ENCODE results near the gene TXNRD1.
A peak's percentile ranks its signal among the peaks of the same experiment; 100 is the strongest.
"Not testable (repeated sequence)": the region's sequence is repeated elsewhere in the genome, so short reads cannot be mapped to it uniquely, and the experiment has no call there.

TXNRD1 gene

GRCh38 chr12:104294158-104294859, 78.7 kb downstream of the TXNRD1 start:
- Mint-ChIP-seq H3K4me1 (peaks cover 38% of the 10 kb centered on the region), H3K36me3 (peaks cover 44% of the 10 kb centered on the region)
- not testable (repeated sequence) for H3K9me3 Mint-ChIP-seq, ATAC-seq, H3K27me3 Mint-ChIP-seq, H3K27ac Mint-ChIP-seq, H3K4me3 Mint-ChIP-seq

- no peak overlapping the region for H3K27ac Mint-ChIP-seq
- H3K36me3 Mint-ChIP-seq = peaks cover 51% of the 10 kb centered on the region
- no peaks in the 10 kb centered on the region for H3K9me3 Mint-ChIP-seq
- no peak for ATAC-seq
- no peaks in the 10 kb centered on the region for H3K27me3 Mint-ChIP-seq
- peaks cover 43% of the 10 kb centered on the region for H3K4me1 Mint-ChIP-seq
- H3K4me3 Mint-ChIP-seq = no peak overlapping the region
These were observed 79.5 kb downstream of the TXNRD1 start for GRCh38 chr12:104294927-104295668.

- H3K9me3 Mint-ChIP-seq = no peaks in the 10 kb centered on the region
- no peak overlapping the region for H3K27ac Mint-ChIP-seq
- peaks cover 59% of the 10 kb centered on the region for H3K36me3 Mint-ChIP-seq
- no peak for ATAC-seq
- H3K27me3 Mint-ChIP-seq = no peaks in the 10 kb centered on the region
- peaks cover 52% of the 10 kb centered on the region for H3K4me1 Mint-ChIP-seq
- H3K4me3 Mint-ChIP-seq = no peak overlapping the region
These were observed 80.4 kb downstream of the TXNRD1 start for GRCh38 chr12:104295954-104296353.

GRCh38 chr12:104296718-104297117, 81.1 kb downstream of the TXNRD1 start:
- H3K27me3 Mint-ChIP-seq = no peaks in the 10 kb centered on the region
- H3K4me1 Mint-ChIP-seq = peaks cover 57% of the 10 kb centered on the region
- no peak overlapping the region for H3K27ac Mint-ChIP-seq
- no peak overlapping the region for H3K4me3 Mint-ChIP-seq
- no peak for ATAC-seq
- peaks cover 59% of the 10 kb centered on the region for H3K36me3 Mint-ChIP-seq
- no peaks in the 10 kb centered on the region for H3K9me3 Mint-ChIP-seq

GRCh38 chr12:104297477-104298113, 82.0 kb downstream of the TXNRD1 start:
- Mint-ChIP-seq H3K4me1 (peaks cover 54% of the 10 kb centered on the region), H3K9me3 (no peaks in the 10 kb centered on the region)

GRCh38 chr12:104299842-104300481, 84.4 kb downstream of the TXNRD1 start:
- H3K4me1 Mint-ChIP-seq = peaks cover 56% of the 10 kb centered on the region
- no peaks in the 10 kb centered on the region for H3K27me3 Mint-ChIP-seq
- no peak for ATAC-seq
- H3K9me3 Mint-ChIP-seq = no peaks in the 10 kb centered on the region
- no peak overlapping the region for H3K4me3 Mint-ChIP-seq
- peaks cover 43% of the 10 kb centered on the region for H3K36me3 Mint-ChIP-seq
- peak overlapping the region; percentile 34 for H3K27ac Mint-ChIP-seq

More at GRCh38 chr12:104297477-104298113, 82.0 kb downstream of the TXNRD1 start:
- H3K27ac Mint-ChIP-seq = no peak overlapping the region
- no peak for ATAC-seq
- H3K4me3 Mint-ChIP-seq = no peak overlapping the region
- no peaks in the 10 kb centered on the region for H3K27me3 Mint-ChIP-seq
- peaks cover 50% of the 10 kb centered on the region for H3K36me3 Mint-ChIP-seq

GRCh38 chr12:104303538-104304151, 88.1 kb downstream of the TXNRD1 start, which contains the start of gene EID3:
Gene EID3 (plus strand): TSS chr12:104303739. CDS start chr12:104303935, 196 bp downstream.
- Mint-ChIP-seq H3K27ac (peak within 1 kb of the TSS; percentile 80), H3K9me3 (no peaks in the 10 kb centered on the region), H3K4me3 (peak within 1 kb of the TSS; percentile 90), H3K27me3 (no peaks in the 10 kb centered on the region), H3K4me1 (peaks cover 74% of the 10 kb centered on the region), H3K36me3 (peaks cover 60% of the 10 kb centered on the region)
- peak; percentile 99 for ATAC-seq

GRCh38 chr12:104304261-104305009, 88.9 kb downstream of the TXNRD1 start:
- ATAC-seq = no peak
- peaks cover 65% of the 10 kb centered on the region for H3K36me3 Mint-ChIP-seq
- H3K4me3 Mint-ChIP-seq = peak overlapping the region; percentile 90
- peaks cover 76% of the 10 kb centered on the region for H3K4me1 Mint-ChIP-seq
- H3K27ac Mint-ChIP-seq = peak overlapping the region; percentile 80
- no peaks in the 10 kb centered on the region for H3K27me3 Mint-ChIP-seq
- no peaks in the 10 kb centered on the region for H3K9me3 Mint-ChIP-seq

- Mint-ChIP-seq H3K4me3 (no peak overlapping the region), H3K4me1 (peaks cover 71% of the 10 kb centered on the region), H3K36me3 (peaks cover 63% of the 10 kb centered on the region), H3K27me3 (no peaks in the 10 kb centered on the region), H3K27ac (no peak overlapping the region), H3K9me3 (no peaks in the 10 kb centered on the region)
- no peak for ATAC-seq
These were observed 89.8 kb downstream of the TXNRD1 start for GRCh38 chr12:104305349-104305748.

GRCh38 chr12:104306376-104306775, 90.8 kb downstream of the TXNRD1 start:
- Mint-ChIP-seq H3K4me1 (peaks cover 61% of the 10 kb centered on the region), H3K4me3 (no peak overlapping the region), H3K36me3 (peaks cover 59% of the 10 kb centered on the region), H3K27me3 (no peaks in the 10 kb centered on the region), H3K9me3 (no peaks in the 10 kb centered on the region), H3K27ac (no peak overlapping the region)
- no peak for ATAC-seq

GRCh38 chr12:104306943-104307654, 91.5 kb downstream of the TXNRD1 start:
- Mint-ChIP-seq H3K36me3 (peaks cover 62% of the 10 kb centered on the region), H3K9me3 (no peaks in the 10 kb centered on the region), H3K4me3 (no peak overlapping the region), H3K4me1 (peaks cover 60% of the 10 kb centered on the region), H3K27ac (no peak overlapping the region), H3K27me3 (no peaks in the 10 kb centered on the region)
- no peak for ATAC-seq

- H3K27me3 Mint-ChIP-seq = no peaks in the 10 kb centered on the region
- H3K9me3 Mint-ChIP-seq = no peaks in the 10 kb centered on the region
- H3K4me1 Mint-ChIP-seq = peaks cover 60% of the 10 kb centered on the region
- H3K4me3 Mint-ChIP-seq = no peak overlapping the region
- H3K27ac Mint-ChIP-seq = no peak overlapping the region
- peaks cover 64% of the 10 kb centered on the region for H3K36me3 Mint-ChIP-seq
- no peak for ATAC-seq
These were observed 92.0 kb downstream of the TXNRD1 start for GRCh38 chr12:104307655-104308000.

- no peak for ATAC-seq
- no peaks in the 10 kb centered on the region for H3K27me3 Mint-ChIP-seq
- no peak overlapping the region for H3K27ac Mint-ChIP-seq
- H3K9me3 Mint-ChIP-seq = no peaks in the 10 kb centered on the region
- peaks cover 62% of the 10 kb centered on the region for H3K36me3 Mint-ChIP-seq
- no peak overlapping the region for H3K4me3 Mint-ChIP-seq
- H3K4me1 Mint-ChIP-seq = peaks cover 46% of the 10 kb centered on the region
These were observed 93.9 kb downstream of the TXNRD1 start for GRCh38 chr12:104309446-104309993.

Measured in stimulated activated memory B cell treated with anti-CD40 and anti-IgM and Interleukin-4, amounts not matched to agents 10 μg/mL and 1 μg/mL and 100 μg/mL, for 72 hours (primary cell).